ENCODE measurements around the gene MED6. TPM values are rescaled to one million over a fixed set of nuclear protein-coding genes. Genes with fewer than 3 reads are reported as not detected.

The MED6 gene
- total and polyA plus RNA-seq, 9 of the 15 experiments (the other 6 are each of a cell fraction or from before 2014, with no cell fraction given): 16.9 to 52.0 (median 30.4) TPM

- TF ChIP-seq E2F8 (IDR thresholded peaks at IDR 0.05; ENCODE audit: low read depth, partially characterized antibody) (peak; percentile 56), CHCHD3 (CRISPR knock-in tag; IDR thresholded peaks at IDR 0.05) (no peak), RFX7 (CRISPR knock-in tag; IDR thresholded peaks at IDR 0.05) (no peak), ZNF253 (CRISPR knock-in tag; conservative IDR thresholded peaks at IDR 0.05) (no peak), ARNT (IDR thresholded peaks at IDR 0.05) (no peak), ZBTB43 (CRISPR knock-in tag; IDR thresholded peaks at IDR 0.05) (no peak), HDAC2 (IDR thresholded peaks at IDR 0.05) (no peak), ZNF57 (CRISPR knock-in tag; IDR thresholded peaks at IDR 0.05) (no peak), ADNP (tag; IDR thresholded peaks at IDR 0.05) (no peak), ATF3 (IDR thresholded peaks at IDR 0.05) (no peak), ATF3 (CRISPR knock-in tag; conservative IDR thresholded peaks at IDR 0.05) (no peak), ZBTB33 (CRISPR knock-in tag; IDR thresholded peaks at IDR 0.05) (no peak), ZNF3 (CRISPR knock-in tag; IDR thresholded peaks at IDR 0.05) (no peak), WHSC1 (IDR thresholded peaks at IDR 0.05; ENCODE audit: low read length) (no peak), ZKSCAN1 (IDR thresholded peaks at IDR 0.05; ENCODE audit: low read depth, low read length) (no peak), RBBP5 (IDR thresholded peaks at IDR 0.05; ENCODE audit: borderline replicate concordance, insufficient read depth, low read length, poor library complexity, severe bottlenecking) (peak; percentile 39), CBFB (CRISPR knock-in tag; IDR thresholded peaks at IDR 0.05) (no peak), ZBTB49 (CRISPR knock-in tag; IDR thresholded peaks at IDR 0.05; ENCODE audit: borderline replicate concordance) (no peak), MTA1 (IDR thresholded peaks at IDR 0.05; ENCODE audit: borderline replicate concordance) (peak; percentile 98), ZKSCAN3 (CRISPR knock-in tag; IDR thresholded peaks at IDR 0.05) (no peak)
Measured at GRCh38 chr14:70600382-70601157, at the start of gene MED6 (continued).

All from K562 (cell line).